8988T (cell line): ENCODE data around the gene NFYC.
"Not testable (repeated sequence)": the region's sequence is repeated elsewhere in the genome, so short reads cannot be mapped to it uniquely, and the experiment has no call there.

Experiments used
- DNase-seq: peaks from one replicate; pipeline ENCODE4 v3.0.0; 2011

NFYC gene

GRCh38 chr1:40708750-40709099 lies 17.2 kb downstream of the NFYC start:
- no peak for DNase-seq

GRCh38 chr1:40709100-40709801 lies 17.7 kb downstream of the NFYC start:
- peak; percentile 25 for DNase-seq

GRCh38 chr1:40709802-40710278 lies 18.3 kb downstream of the NFYC start:
- DNase-seq, result no peak

- no peak for DNase-seq
These were observed 19.2 kb downstream of the NFYC start for GRCh38 chr1:40710581-40711315.

GRCh38 chr1:40711465-40712404 lies 20.2 kb downstream of the NFYC start:
- DNase-seq, result no peak

GRCh38 chr1:40712405-40712944 lies 21.0 kb downstream of the NFYC start:
- no peak for DNase-seq

- DNase-seq, result no peak
These were observed 21.5 kb downstream of the NFYC start for GRCh38 chr1:40712997-40713396.

- DNase-seq, result no peak
These were observed 24.1 kb downstream of the NFYC start for GRCh38 chr1:40715491-40716059.

- no peak for DNase-seq
These were observed 25.6 kb downstream of the NFYC start for GRCh38 chr1:40717065-40717464.

- DNase-seq, result no peak
These were observed 26.5 kb downstream of the NFYC start for GRCh38 chr1:40717955-40718354.

GRCh38 chr1:40720493-40720892 lies 29.0 kb downstream of the NFYC start:
- no peak for DNase-seq

- no peak for DNase-seq
These were observed 31.1 kb downstream of the NFYC start for GRCh38 chr1:40722622-40723021.

- no peak for DNase-seq
These were observed 31.9 kb downstream of the NFYC start for GRCh38 chr1:40723196-40723955.

- DNase-seq, result not testable (repeated sequence)
These were observed 36.2 kb downstream of the NFYC start for GRCh38 chr1:40727662-40728061.

- DNase-seq, result not testable (repeated sequence)
These were observed 37.9 kb downstream of the NFYC start for GRCh38 chr1:40729316-40729862.

GRCh38 chr1:40732756-40733301 lies 41.3 kb downstream of the NFYC start:
- DNase-seq, result no peak

GRCh38 chr1:40734882-40735628 lies 43.6 kb downstream of the NFYC start:
- no peak for DNase-seq

- DNase-seq, result no peak
These were observed 44.6 kb downstream of the NFYC start for GRCh38 chr1:40736085-40736531.

- DNase-seq, result no peak
These were observed 47.3 kb downstream of the NFYC start for GRCh38 chr1:40738831-40739230.

- DNase-seq, result no peak
These were observed 48.0 kb downstream of the NFYC start for GRCh38 chr1:40739455-40740008.
